Measurements from ENCODE around the gene RAB5A. TPM values are rescaled to one million over a fixed set of nuclear protein-coding genes. Genes with fewer than 3 reads are reported as not detected.
A peak's percentile ranks its signal among the peaks of the same experiment; 100 is the strongest.
"Not testable (repeated sequence)": the region's sequence is repeated elsewhere in the genome, so short reads cannot be mapped to it uniquely, and the experiment has no call there.

RAB5A gene
- total RNA-seq, result 10 to 100 TPM; 43.5 to 48.0 TPM

- DNase-seq, result peak; percentile 98
- Mint-ChIP-seq H3K27ac (peak within 1 kb of the TSS; percentile 99), H3K4me1 (peaks cover 47% of the 10 kb centered on the region), H3K9me3 (no peaks in the 10 kb centered on the region), H3K36me3 (ENCODE audit: low read depth) (peaks cover 20% of the 10 kb centered on the region), H3K27me3 (no peaks in the 10 kb centered on the region), H3K4me3 (peak within 1 kb of the TSS; percentile 98)
- POLR2A ChIA-PET, result no interaction called here
- CTCF ChIA-PET, result interaction anchor here (0.9 kb wide), 1 partner anchor 10 kb away, joined by 3 read pairs; no protein-coding TSS in a partner anchor
These were observed at the start of gene RAB5A for GRCh38 chr3:19946832-19947548. Gene RAB5A (plus strand): TSS chr3:19947097. CDS start chr3:19950899, 3,802 bp downstream.

- H3K9me3 Mint-ChIP-seq, result no peaks in the 10 kb centered on the region
- H3K27me3 Mint-ChIP-seq, result no peaks in the 10 kb centered on the region
- no peak overlapping the region for H3K4me3 Mint-ChIP-seq
- H3K27ac Mint-ChIP-seq, result no peak overlapping the region
- ChIA-PET POLR2A (no interaction called here), CTCF (no interaction called here)
- H3K36me3 Mint-ChIP-seq (ENCODE audit: low read depth), result no peaks in the 10 kb centered on the region
- H3K4me1 Mint-ChIP-seq, result no peaks in the 10 kb centered on the region
- DNase-seq, result no peak
These were observed 48.2 kb upstream of the RAB5A start for GRCh38 chr3:19898721-19899120.

DNA sequence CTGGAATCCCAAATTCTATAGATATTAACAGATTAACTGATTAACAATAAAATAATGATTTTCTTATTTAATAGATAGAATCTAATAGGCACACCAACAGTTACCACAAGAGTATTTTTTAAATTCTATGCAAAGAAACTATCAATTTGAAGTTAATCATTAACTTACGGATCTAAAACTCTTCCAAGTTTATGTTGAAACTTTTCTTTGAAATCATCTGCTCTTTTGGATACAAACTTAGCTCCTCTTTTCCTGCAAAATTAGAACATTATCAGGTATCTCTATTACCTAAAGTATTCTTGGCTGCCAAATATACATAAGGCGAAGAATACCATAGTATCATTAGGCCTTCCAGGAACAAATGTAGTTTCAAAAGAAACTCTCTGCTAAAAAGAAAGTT, 47.6 kb upstream of the RAB5A start:
- Mint-ChIP-seq H3K9me3 (no peaks in the 10 kb centered on the region), H3K27me3 (no peaks in the 10 kb centered on the region), H3K4me1 (no peaks in the 10 kb centered on the region), H3K36me3 (ENCODE audit: low read depth) (no peaks in the 10 kb centered on the region), H3K4me3 (no peak overlapping the region), H3K27ac (no peak overlapping the region)
- DNase-seq, result no peak
- ChIA-PET POLR2A (no interaction called here), CTCF (no interaction called here)

GRCh38 chr3:19899833-19900232, 47.1 kb upstream of the RAB5A start:
- POLR2A ChIA-PET; DNase-seq; H3K36me3 Mint-ChIP-seq (ENCODE audit: low read depth); H3K27ac Mint-ChIP-seq; H3K27me3 Mint-ChIP-seq; H3K9me3 Mint-ChIP-seq; H3K4me3 Mint-ChIP-seq; H3K4me1 Mint-ChIP-seq; CTCF ChIA-PET: not testable (repeated sequence)

DNA sequence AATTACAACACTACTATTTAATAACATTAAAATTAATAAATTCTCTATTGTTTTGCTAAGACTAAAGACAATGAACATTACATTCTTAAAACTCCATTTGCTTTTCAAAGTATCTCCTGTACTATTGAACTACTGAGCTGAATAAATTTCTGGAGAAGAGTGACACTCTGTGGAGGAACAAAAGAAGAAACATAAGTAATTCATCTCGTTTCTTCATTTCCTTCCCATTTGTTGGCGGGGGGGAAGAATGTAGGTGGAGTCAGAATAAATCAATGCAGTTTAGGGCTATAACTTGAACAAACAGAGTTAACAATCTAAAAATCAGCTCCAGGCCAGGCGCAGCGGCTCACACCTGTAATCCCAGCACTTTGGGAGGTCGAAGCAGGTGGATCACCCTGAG, 45.6 kb upstream of the RAB5A start:
- Mint-ChIP-seq H3K36me3 (ENCODE audit: low read depth) (no peaks in the 10 kb centered on the region), H3K27me3 (no peaks in the 10 kb centered on the region), H3K4me1 (no peaks in the 10 kb centered on the region), H3K4me3 (no peak overlapping the region), H3K27ac (no peak overlapping the region), H3K9me3 (no peaks in the 10 kb centered on the region)
- POLR2A ChIA-PET, result no interaction called here
- CTCF ChIA-PET, result no interaction called here
- no peak for DNase-seq

DNA sequence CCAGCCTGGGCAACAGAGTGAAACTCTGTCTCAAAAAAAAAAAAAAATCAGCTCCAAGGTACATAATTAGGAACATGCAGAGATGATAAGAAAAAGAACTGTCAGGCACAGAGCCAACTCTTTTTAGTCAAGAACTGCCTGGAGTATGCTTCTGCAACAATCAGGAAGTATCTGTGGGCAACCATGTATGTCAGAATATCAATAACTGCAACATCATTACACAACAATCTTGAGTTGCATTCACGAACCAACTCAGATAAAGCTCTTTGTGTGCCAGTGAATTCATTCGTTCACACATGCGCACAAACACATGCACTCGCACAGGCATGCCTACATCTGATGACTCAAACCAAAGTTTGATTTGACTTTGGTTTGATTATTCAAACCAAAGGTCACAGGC, 45.0 kb upstream of the RAB5A start:
- CTCF ChIA-PET, result no interaction called here
- no peak overlapping the region for H3K4me3 Mint-ChIP-seq

DNA sequence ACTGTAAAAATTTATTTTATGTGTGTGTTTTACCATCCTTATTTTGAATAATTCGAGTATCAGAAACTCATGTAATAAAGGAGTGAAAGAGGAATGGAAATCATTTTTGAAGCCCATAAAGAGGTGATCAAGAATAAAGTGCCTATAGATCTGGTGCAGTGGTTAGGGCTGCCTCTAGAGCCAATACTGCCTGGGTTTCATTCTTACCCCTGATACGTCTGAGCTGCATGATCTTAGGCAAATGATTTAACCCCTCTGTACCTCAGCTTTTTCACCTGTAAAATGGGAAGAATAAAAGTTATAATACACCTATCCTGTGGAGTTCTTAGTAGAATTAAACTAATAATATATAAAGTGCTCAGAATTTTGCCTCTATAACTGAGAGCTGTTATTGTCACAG, 43.2 kb upstream of the RAB5A start:
- Mint-ChIP-seq H3K27ac (no peak overlapping the region), H3K27me3 (no peaks in the 10 kb centered on the region), H3K4me3 (no peak overlapping the region), H3K9me3 (no peaks in the 10 kb centered on the region), H3K36me3 (ENCODE audit: low read depth) (no peaks in the 10 kb centered on the region), H3K4me1 (no peaks in the 10 kb centered on the region)
- POLR2A ChIA-PET, result no interaction called here
- no peak for DNase-seq
- CTCF ChIA-PET, result no interaction called here

More for the DNA sequence above, 45.0 kb upstream of the RAB5A start:
- Mint-ChIP-seq H3K36me3 (ENCODE audit: low read depth) (no peaks in the 10 kb centered on the region), H3K4me1 (no peaks in the 10 kb centered on the region), H3K27me3 (no peaks in the 10 kb centered on the region), H3K9me3 (no peaks in the 10 kb centered on the region), H3K27ac (no peak overlapping the region)
- POLR2A ChIA-PET, result no interaction called here
- DNase-seq, result no peak

DNA sequence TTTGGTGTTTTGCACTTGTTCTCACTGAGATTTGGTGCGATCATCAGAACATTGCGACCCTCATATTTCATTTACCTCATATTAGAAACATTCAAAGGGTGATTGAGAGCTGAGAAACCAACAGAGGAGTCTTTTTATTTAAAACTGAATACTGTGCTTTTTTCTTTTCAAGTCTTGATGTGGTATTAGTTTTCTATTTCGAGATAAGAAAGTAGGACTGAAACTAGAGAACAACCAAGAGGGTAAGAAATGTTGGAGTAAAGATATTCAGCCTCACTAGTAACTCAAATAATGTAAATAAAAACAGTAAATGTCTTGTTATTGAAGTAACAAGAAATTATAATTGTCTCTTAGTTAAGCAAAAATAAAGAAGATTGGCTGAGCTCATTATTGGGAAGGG, 39.4 kb upstream of the RAB5A start:
- peaks cover 13% of the 10 kb centered on the region for H3K9me3 Mint-ChIP-seq
- no peaks in the 10 kb centered on the region for H3K36me3 Mint-ChIP-seq (ENCODE audit: low read depth)
- H3K4me3 Mint-ChIP-seq, result no peak overlapping the region
- ChIA-PET POLR2A (no interaction called here), CTCF (no interaction called here)
- H3K27ac Mint-ChIP-seq, result no peak overlapping the region
- H3K27me3 Mint-ChIP-seq, result no peaks in the 10 kb centered on the region
- no peaks in the 10 kb centered on the region for H3K4me1 Mint-ChIP-seq
- DNase-seq, result no peak

DNA sequence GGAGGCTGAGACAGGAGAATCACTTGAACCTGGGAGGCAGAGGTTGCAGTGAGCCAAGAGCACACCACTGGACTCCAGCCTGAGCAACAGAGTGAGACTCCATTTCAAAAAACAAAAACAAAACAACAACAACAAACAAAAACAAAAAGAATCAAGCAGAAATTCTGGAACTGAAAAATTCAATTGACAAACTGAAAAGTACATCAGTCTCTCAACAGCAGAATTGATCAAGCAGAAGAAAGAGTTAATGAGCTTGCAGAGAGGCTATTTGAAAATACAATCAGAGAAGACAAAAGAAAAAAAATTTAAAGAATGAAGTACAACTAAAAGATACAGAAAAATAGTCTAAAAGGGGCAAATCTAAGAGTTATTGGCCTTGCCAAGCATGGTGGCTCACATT, 35.4 kb upstream of the RAB5A start:
- Mint-ChIP-seq H3K27me3 (no peaks in the 10 kb centered on the region), H3K4me1 (no peaks in the 10 kb centered on the region), H3K9me3 (peaks cover 15% of the 10 kb centered on the region), H3K27ac (no peak overlapping the region), H3K36me3 (ENCODE audit: low read depth) (no peaks in the 10 kb centered on the region), H3K4me3 (no peak overlapping the region)
- no peak for DNase-seq
- POLR2A ChIA-PET, result no interaction called here
- CTCF ChIA-PET, result no interaction called here

DNA sequence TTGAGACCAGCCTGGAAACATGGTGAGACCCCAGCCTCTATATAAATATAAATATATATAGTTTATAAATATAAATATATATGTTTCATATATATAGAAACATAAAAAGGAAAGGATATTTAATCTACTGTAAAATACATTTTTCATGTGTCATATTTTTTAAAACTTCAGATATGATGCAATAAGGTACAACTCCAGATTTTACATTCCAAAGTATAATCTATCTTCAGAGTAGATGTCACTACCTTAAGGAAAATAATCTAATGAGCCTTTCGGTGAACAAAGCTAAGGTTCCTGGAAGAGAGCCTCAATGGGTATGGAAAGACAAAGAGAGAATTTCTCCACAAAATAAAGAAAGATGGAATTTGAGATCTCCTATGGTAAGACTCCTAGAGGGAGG, 29.7 kb upstream of the RAB5A start:
- CTCF ChIA-PET, result no interaction called here
- H3K27ac Mint-ChIP-seq, result no peak overlapping the region
- no peaks in the 10 kb centered on the region for H3K27me3 Mint-ChIP-seq
- H3K4me3 Mint-ChIP-seq, result no peak overlapping the region
- no peak for DNase-seq
- H3K36me3 Mint-ChIP-seq (ENCODE audit: low read depth), result no peaks in the 10 kb centered on the region
- peaks cover 3% of the 10 kb centered on the region for H3K9me3 Mint-ChIP-seq
- POLR2A ChIA-PET, result no interaction called here
- no peaks in the 10 kb centered on the region for H3K4me1 Mint-ChIP-seq

- Mint-ChIP-seq H3K4me3 (no peak overlapping the region), H3K27ac (no peak overlapping the region), H3K9me3 (no peaks in the 10 kb centered on the region), H3K27me3 (no peaks in the 10 kb centered on the region), H3K4me1 (no peaks in the 10 kb centered on the region), H3K36me3 (ENCODE audit: low read depth) (no peaks in the 10 kb centered on the region)
- no peak for DNase-seq
- ChIA-PET POLR2A (no interaction called here), CTCF (no interaction called here)
These were observed 26.4 kb upstream of the RAB5A start for GRCh38 chr3:19920401-19921080.

DNA sequence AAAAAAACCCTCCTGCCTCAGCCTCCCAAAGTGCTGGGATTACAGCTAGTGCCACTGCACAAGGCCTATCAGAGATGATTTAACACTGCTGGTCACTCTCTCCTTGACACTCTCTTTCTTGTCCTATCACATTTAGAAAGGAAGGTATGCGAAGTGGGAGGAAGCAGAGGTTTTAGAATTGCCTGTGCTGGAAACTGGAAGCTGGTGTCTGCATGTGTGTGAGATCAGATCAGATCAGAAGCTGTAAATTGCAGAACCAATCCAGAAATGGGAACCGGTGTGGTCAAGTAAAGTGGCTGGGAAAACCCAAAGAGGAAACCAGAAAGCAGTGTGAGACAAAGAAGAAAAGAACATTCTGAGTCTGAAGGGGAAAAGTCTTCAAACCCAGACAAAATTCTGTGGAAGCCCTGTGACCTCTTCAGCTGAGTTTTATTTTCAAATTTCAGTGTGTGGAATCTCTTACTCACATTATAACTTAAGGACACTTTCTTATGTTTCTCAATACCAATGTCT, 15.7 kb upstream of the RAB5A start:
- Mint-ChIP-seq H3K9me3 (no peaks in the 10 kb centered on the region), H3K27me3 (peaks cover 6% of the 10 kb centered on the region), H3K4me3 (no peak overlapping the region), H3K4me1 (peaks cover 25% of the 10 kb centered on the region), H3K27ac (no peak overlapping the region), H3K36me3 (ENCODE audit: low read depth) (no peaks in the 10 kb centered on the region)
- POLR2A ChIA-PET, result no interaction called here
- DNase-seq, result peak; percentile 14
- CTCF ChIA-PET, result interaction anchor here (0.9 to 1.6 kb wide), 2 partner anchors 10 to 42 kb away, joined by 3 to 4 read pairs; no protein-coding TSS in a partner anchor

GRCh38 chr3:19931767-19932188, 15.1 kb upstream of the RAB5A start:
- CTCF ChIA-PET, result interaction anchor here (0.9 to 1.6 kb wide), 3 partner anchors 9 to 43 kb away, joined by 3 to 4 read pairs (median 3); no protein-coding TSS in a partner anchor
- Mint-ChIP-seq H3K27ac (no peak overlapping the region), H3K4me3 (no peak overlapping the region), H3K9me3 (no peaks in the 10 kb centered on the region), H3K27me3 (peaks cover 6% of the 10 kb centered on the region), H3K36me3 (ENCODE audit: low read depth) (no peaks in the 10 kb centered on the region), H3K4me1 (peaks cover 25% of the 10 kb centered on the region)
- POLR2A ChIA-PET, result no interaction called here
- DNase-seq, result no peak

All from activated CD4-positive, alpha-beta T cell treated with anti-CD3 and anti-CD28 coated beads, Interleukin-2, amount 10 ng/mL, durations not matched to agents 7 days and 5 days (primary cell).